ENCODE data around the gene EMD.

The EMD gene

GRCh38 chrX:154352466-154352865 lies 26.6 kb upstream of the EMD start:
- Histone ChIP-seq H3K79me2 (ENCODE audit: control insufficient read depth, low read length) (no peaks in the 10 kb centered on the region), H3K36me3 (ENCODE audit: control insufficient read depth, low read length) (peaks cover 7% of the 10 kb centered on the region; the same call in 1 of the 2 replicates), H3K27ac (ENCODE audit: low read depth, low read length) (no peak overlapping the region), H3K4me1 (ENCODE audit: control insufficient read depth, low read length) (peaks cover 2% of the 10 kb centered on the region), H3F3A (ENCODE audit: control insufficient read depth, insufficient read depth) (no peaks in the 10 kb centered on the region), H3K9me3 (ENCODE audit: control insufficient read depth, insufficient read depth, low read length) (no peaks in the 10 kb centered on the region), H3K4me2 (ENCODE audit: low read length) (no peak overlapping the region), H3K9me2 (replicated peaks; ENCODE audit: control insufficient read depth, low read length) (no peaks in the 10 kb centered on the region), H4K20me1 (ENCODE audit: control insufficient read depth, insufficient read depth, low read depth, low read length) (no peaks in the 10 kb centered on the region), H3K27me3 (ENCODE audit: control insufficient read depth, low read length) (no peaks in the 10 kb centered on the region), H3K4me3 (ENCODE audit: low read length) (no peak overlapping the region)
- no peak for TF ChIP-seq EZH2phosphoT487 (IDR thresholded peaks at IDR 0.05; ENCODE audit: borderline replicate concordance, low read length)
- TF ChIP-seq CTCF (IDR thresholded peaks at IDR 0.05; ENCODE audit: low read depth, low read length, poor library complexity, severe bottlenecking): no peak

- Histone ChIP-seq H3K36me3 (ENCODE audit: control insufficient read depth, low read length) (peaks cover 7% of the 10 kb centered on the region; the same call in 1 of the 2 replicates), H3K9me3 (ENCODE audit: control insufficient read depth, insufficient read depth, low read length) (no peaks in the 10 kb centered on the region), H3K27ac (ENCODE audit: low read depth, low read length) (no peak overlapping the region), H3K4me2 (ENCODE audit: low read length) (no peak overlapping the region), H3K9me2 (replicated peaks; ENCODE audit: control insufficient read depth, low read length) (no peaks in the 10 kb centered on the region), H3K4me1 (ENCODE audit: control insufficient read depth, low read length) (no peaks in the 10 kb centered on the region), H3K4me3 (ENCODE audit: low read length) (no peak overlapping the region), H3K27me3 (ENCODE audit: control insufficient read depth, low read length) (no peaks in the 10 kb centered on the region), H3F3A (ENCODE audit: control insufficient read depth, insufficient read depth) (no peaks in the 10 kb centered on the region), H4K20me1 (ENCODE audit: control insufficient read depth, insufficient read depth, low read depth, low read length) (no peaks in the 10 kb centered on the region), H3K79me2 (ENCODE audit: control insufficient read depth, low read length) (no peaks in the 10 kb centered on the region)
- TF ChIP-seq CTCF (IDR thresholded peaks at IDR 0.05; ENCODE audit: low read depth, low read length, poor library complexity, severe bottlenecking) (no peak), EZH2phosphoT487 (IDR thresholded peaks at IDR 0.05; ENCODE audit: borderline replicate concordance, low read length) (no peak)
These were observed 25.8 kb upstream of the EMD start for GRCh38 chrX:154353172-154353843.

DNA sequence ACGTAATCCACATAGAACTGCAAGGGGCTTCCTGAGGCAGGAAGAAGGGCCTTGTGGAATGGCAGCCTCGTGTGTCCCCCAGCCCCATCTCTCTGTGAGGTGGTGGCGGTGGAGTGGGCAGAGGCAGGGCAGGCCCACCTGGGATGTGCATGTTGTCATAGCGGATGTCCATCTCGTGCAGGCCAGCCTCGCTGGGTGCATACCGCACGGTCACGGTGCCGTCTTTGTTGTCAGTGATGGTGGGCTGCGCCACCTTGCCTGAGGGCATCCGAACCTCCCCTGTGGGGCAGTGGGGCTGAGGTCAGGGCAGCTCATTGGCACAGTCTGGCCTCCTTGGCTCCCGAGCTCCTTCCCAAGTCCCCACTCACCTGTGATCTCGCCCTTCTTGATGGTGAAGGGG lies 25.1 kb upstream of the EMD start:
- peaks cover 10% of the 10 kb centered on the region; the same call in 1 of the 2 replicates for H3K36me3 ChIP-seq (ENCODE audit: control insufficient read depth, low read length)
- no peaks in the 10 kb centered on the region for H3K9me2 ChIP-seq (replicated peaks; ENCODE audit: control insufficient read depth, low read length)
- H3K27ac ChIP-seq (ENCODE audit: low read depth, low read length): no peak overlapping the region
- H3K4me1 ChIP-seq (ENCODE audit: control insufficient read depth, low read length): no peaks in the 10 kb centered on the region
- H3F3A ChIP-seq (ENCODE audit: control insufficient read depth, insufficient read depth): no peaks in the 10 kb centered on the region
- TF ChIP-seq CTCF (IDR thresholded peaks at IDR 0.05; ENCODE audit: low read depth, low read length, poor library complexity, severe bottlenecking): no peak
- TF ChIP-seq EZH2phosphoT487 (IDR thresholded peaks at IDR 0.05; ENCODE audit: borderline replicate concordance, low read length): no peak
- H3K4me2 ChIP-seq (ENCODE audit: low read length): no peak overlapping the region
- no peaks in the 10 kb centered on the region for H3K9me3 ChIP-seq (ENCODE audit: control insufficient read depth, insufficient read depth, low read length)
- no peaks in the 10 kb centered on the region for H4K20me1 ChIP-seq (ENCODE audit: control insufficient read depth, insufficient read depth, low read depth, low read length)
- H3K4me3 ChIP-seq (ENCODE audit: low read length): no peak overlapping the region
- no peaks in the 10 kb centered on the region for H3K79me2 ChIP-seq (ENCODE audit: control insufficient read depth, low read length)
- H3K27me3 ChIP-seq (ENCODE audit: control insufficient read depth, low read length): no peaks in the 10 kb centered on the region
